HUES64 (cell line): Measurements from ENCODE around the gene MRPL24.
"Not testable (repeated sequence)": the region's sequence is repeated elsewhere in the genome, so short reads cannot be mapped to it uniquely, and the experiment has no call there.

Experiments used
- H3K27ac ChIP-seq: 2 replicates; pipeline ENCODE4 v1.7.0; 2013; ENCODE audit warnings: low read depth, low read length, inconsistent platforms
- H3K27me3 ChIP-seq: 2 replicates; pipeline ENCODE4 v1.6.1; 2013; ENCODE audit warnings: mild to moderate bottlenecking, low read length; ENCODE audit not compliant: insufficient read depth
- H3K36me3 ChIP-seq: 2 replicates; pipeline ENCODE4 v1.6.1; 2013; ENCODE audit warnings: mild to moderate bottlenecking, low read length; ENCODE audit not compliant: insufficient read depth
- H3K4me1 ChIP-seq: 2 replicates; pipeline ENCODE4 v1.6.1; 2013; ENCODE audit warnings: mild to moderate bottlenecking, low read length, moderate library complexity; ENCODE audit not compliant: insufficient read depth
- H3K4me3 ChIP-seq: 2 replicates; pipeline ENCODE4 v1.5.1; 2013; ENCODE audit warnings: mild to moderate bottlenecking, low read length, moderate library complexity
- H3K9ac ChIP-seq: 2 replicates; pipeline ENCODE4 v1.6.1; 2013; ENCODE audit warnings: mild to moderate bottlenecking, low read depth, low read length
- H3K9me3 ChIP-seq: 2 replicates; pipeline ENCODE4 v1.6.1; 2013; ENCODE audit warnings: low read depth, low read length; ENCODE audit not compliant: insufficient read depth
- WGBS: fragments of 150-250, 120-280 bp; methylation state at CpG from one replicate; pipeline ENCODE4 v1.1.7; 2013; ENCODE audit warnings: missing lambda C conversion rate; 5-methylcytosine and 5-hydroxymethylcytosine counted together

MRPL24 gene

GRCh38 chr1:156757572-156758253, 16.8 kb upstream of the MRPL24 start:
- H3K4me1 ChIP-seq, result peaks cover 12% of the 10 kb centered on the region
- not testable (repeated sequence) for H3K27ac ChIP-seq, H3K9ac ChIP-seq, H3K36me3 ChIP-seq, H3K27me3 ChIP-seq, H3K9me3 ChIP-seq, H3K4me3 ChIP-seq
- 94% methylated on average over 9 of the region's 10 CpGs for WGBS

GRCh38 chr1:156756355-156756754, 15.5 kb upstream of the MRPL24 start:
- H3K27ac ChIP-seq, result no peak overlapping the region
- no peaks in the 10 kb centered on the region for H3K9me3 ChIP-seq
- H3K36me3 ChIP-seq, result no peaks in the 10 kb centered on the region
- H3K4me3 ChIP-seq, result no peak overlapping the region
- WGBS, result 97% methylated on average over 1 of the region's 1 CpG
- H3K9ac ChIP-seq, result no peak overlapping the region
- no peaks in the 10 kb centered on the region for H3K27me3 ChIP-seq
- H3K4me1 ChIP-seq, result peaks cover 14% of the 10 kb centered on the region

- Histone ChIP-seq H3K27me3 (no peaks in the 10 kb centered on the region), H3K4me1 (peaks cover 13% of the 10 kb centered on the region), H3K9me3 (no peaks in the 10 kb centered on the region), H3K4me3 (no peak overlapping the region), H3K36me3 (no peaks in the 10 kb centered on the region), H3K27ac (no peak overlapping the region), H3K9ac (no peak overlapping the region)
- 93% methylated on average over 4 of the region's 5 CpGs for WGBS
Observed at GRCh38 chr1:156755527-156755950, 14.7 kb upstream of the MRPL24 start.

GRCh38 chr1:156754219-156754618, 13.3 kb upstream of the MRPL24 start:
- no peak overlapping the region for H3K9ac ChIP-seq
- no peaks in the 10 kb centered on the region for H3K9me3 ChIP-seq
- no peaks in the 10 kb centered on the region; the same call in 1 of the 2 replicates for H3K36me3 ChIP-seq
- peaks cover 15% of the 10 kb centered on the region for H3K4me1 ChIP-seq
- H3K27ac ChIP-seq, result no peak overlapping the region
- WGBS, result 90% methylated on average over 8 of the region's 8 CpGs
- H3K4me3 ChIP-seq, result no peak overlapping the region
- no peaks in the 10 kb centered on the region for H3K27me3 ChIP-seq

GRCh38 chr1:156752843-156753482, 12.1 kb upstream of the MRPL24 start:
- no peak overlapping the region for H3K27ac ChIP-seq
- H3K4me3 ChIP-seq, result peak overlapping the region; percentile 93
- H3K27me3 ChIP-seq, result no peaks in the 10 kb centered on the region
- H3K9ac ChIP-seq, result no peak overlapping the region
- no peaks in the 10 kb centered on the region; the same call in 1 of the 2 replicates for H3K36me3 ChIP-seq
- no peaks in the 10 kb centered on the region for H3K9me3 ChIP-seq
- 43% methylated on average over 1 of the region's 1 CpG for WGBS
- H3K4me1 ChIP-seq, result peaks cover 28% of the 10 kb centered on the region

GRCh38 chr1:156751757-156752481, 11.0 kb upstream of the MRPL24 start:
- Histone ChIP-seq H3K9me3 (no peaks in the 10 kb centered on the region), H3K27me3 (no peaks in the 10 kb centered on the region), H3K4me3 (peak overlapping the region; percentile 93), H3K4me1 (peaks cover 33% of the 10 kb centered on the region), H3K36me3 (no peaks in the 10 kb centered on the region; the same call in 1 of the 2 replicates), H3K9ac (peak overlapping the region; percentile 96), H3K27ac (peak overlapping the region; percentile 97)
- under 1% methylated on average over 68 of the region's 68 CpGs for WGBS

- H3K36me3 ChIP-seq, result no peaks in the 10 kb centered on the region; the same call in 1 of the 2 replicates
- H3K9ac ChIP-seq, result peak within 1 kb of the TSS; percentile 96
- H3K4me1 ChIP-seq, result peaks cover 34% of the 10 kb centered on the region
- no peaks in the 10 kb centered on the region for H3K9me3 ChIP-seq
- H3K27me3 ChIP-seq, result no peaks in the 10 kb centered on the region
- under 1% methylated on average over 47 of the region's 48 CpGs for WGBS
- peak within 1 kb of the TSS; percentile 93 for H3K4me3 ChIP-seq
- H3K27ac ChIP-seq, result peak within 1 kb of the TSS; percentile 97
Observed at GRCh38 chr1:156751451-156751756, 10.5 kb upstream of the MRPL24 start, which contains the start of gene HDGF. TSS of gene HDGF (minus strand) at chr1:156751675. CDS start at chr1:156751429, 246 bp downstream.

GRCh38 chr1:156750711-156751450, 10.0 kb upstream of the MRPL24 start:
- under 1% methylated on average over 64 of the region's 64 CpGs for whole genome bisulfite sequencing
- Histone ChIP-seq H3K9me3 (no peaks in the 10 kb centered on the region), H3K4me3 (peak overlapping the region; percentile 93), H3K27me3 (no peaks in the 10 kb centered on the region), H3K9ac (peak overlapping the region; percentile 95), H3K36me3 (no peaks in the 10 kb centered on the region; the same call in 1 of the 2 replicates), H3K4me1 (peaks cover 39% of the 10 kb centered on the region), H3K27ac (peak overlapping the region; percentile 85)

GRCh38 chr1:156750191-156750672, 9.3 kb upstream of the MRPL24 start:
- peaks cover 6% of the 10 kb centered on the region for H3K36me3 ChIP-seq
- WGBS, result 9% methylated on average over 5 of the region's 5 CpGs
- H3K9ac ChIP-seq, result peak overlapping the region; percentile 95
- H3K4me3 ChIP-seq, result peak overlapping the region; percentile 93
- no peaks in the 10 kb centered on the region for H3K27me3 ChIP-seq
- H3K9me3 ChIP-seq, result no peaks in the 10 kb centered on the region
- H3K4me1 ChIP-seq, result peaks cover 45% of the 10 kb centered on the region
- H3K27ac ChIP-seq, result peak overlapping the region; percentile 85

- H3K36me3 ChIP-seq, result peaks cover 13% of the 10 kb centered on the region
- H3K27ac ChIP-seq, result no peak overlapping the region; the same call in 1 of the 2 replicates
- H3K9me3 ChIP-seq, result no peaks in the 10 kb centered on the region
- H3K4me1 ChIP-seq, result peaks cover 48% of the 10 kb centered on the region
- peak overlapping the region; percentile 95; the same call in 1 of the 2 replicates for H3K9ac ChIP-seq
- no peaks in the 10 kb centered on the region for H3K27me3 ChIP-seq
- 80% methylated on average over 8 of the region's 8 CpGs for WGBS
- peak overlapping the region; percentile 93 for H3K4me3 ChIP-seq
Observed at GRCh38 chr1:156749419-156750118, 8.7 kb upstream of the MRPL24 start.
